NCI-H2029 (cell line): ENCODE results near the gene AFF4.

ENCODE experiments used
- DNase-seq: peaks from one replicate; lab custom pipeline; 2025; lab: John Stamatoyannopoulos, UW

The AFF4 gene

GRCh38 chr5:132853790-132854189, 109.6 kb downstream of the AFF4 start:
- peak; percentile 25 for DNase-seq

DNA sequence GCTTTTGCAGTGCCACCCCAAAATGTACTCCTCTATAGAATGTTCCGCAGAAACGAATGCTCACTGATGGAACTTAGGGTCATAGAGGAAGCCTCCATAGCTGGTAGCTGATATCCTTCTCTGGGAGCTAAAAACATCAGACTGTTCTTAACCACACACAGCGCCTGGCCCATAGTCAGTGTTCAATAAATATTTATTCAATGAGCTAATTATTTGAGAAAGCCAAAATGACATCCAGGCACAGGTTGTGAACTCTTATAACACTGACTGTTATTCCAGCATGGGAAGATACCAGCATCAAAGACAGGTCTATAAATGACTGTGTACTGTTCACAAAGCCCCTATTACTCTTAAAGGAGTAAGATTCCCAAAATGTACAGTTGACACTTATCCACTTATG, 110.1 kb downstream of the AFF4 start:
- DNase-seq = peak; percentile 30

DNA sequence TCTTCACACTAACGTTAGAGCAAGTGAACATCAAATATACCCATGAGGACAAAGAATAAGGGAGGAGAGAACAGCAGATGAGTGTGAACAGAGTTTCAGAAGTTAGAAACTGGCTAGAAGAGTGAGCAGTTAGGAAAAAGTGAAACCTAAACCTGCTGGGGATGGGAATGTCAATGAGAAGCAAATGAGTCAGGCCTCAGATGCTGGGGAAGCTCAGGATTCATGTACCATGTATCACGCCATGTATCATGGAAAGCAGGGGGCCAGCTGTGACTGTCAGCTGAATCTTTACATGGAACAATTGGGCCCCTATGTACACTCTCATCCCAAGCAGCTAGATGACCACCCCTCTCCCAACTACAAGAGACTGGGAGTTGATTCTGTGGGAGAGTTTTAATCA, 113.4 kb downstream of the AFF4 start:
- no peak for DNase-seq

GRCh38 chr5:132849347-132849746, 114.1 kb downstream of the AFF4 start:
- DNase-seq = no peak

DNA sequence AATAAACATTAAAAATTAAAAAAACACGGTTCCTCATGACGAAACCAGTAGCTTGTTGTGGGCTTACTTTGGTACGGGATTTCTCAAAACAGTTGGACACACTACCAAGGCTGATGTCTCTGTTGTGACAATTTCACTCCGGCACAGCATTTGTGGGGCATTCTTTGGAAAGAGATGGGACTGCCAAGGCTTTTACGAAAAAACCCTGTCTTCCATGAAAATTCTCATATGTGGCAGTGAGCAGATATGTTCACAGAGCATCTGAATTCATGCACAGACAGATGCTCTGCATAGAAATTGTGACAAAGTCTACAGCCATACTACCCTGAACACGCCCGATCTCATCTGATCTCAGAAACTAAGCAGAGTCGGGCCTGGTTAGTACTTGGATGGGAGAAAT, 115.2 kb downstream of the AFF4 start:
- no peak for DNase-seq

GRCh38 chr5:132841305-132841704, 122.1 kb downstream of the AFF4 start:
- DNase-seq = no peak

DNA sequence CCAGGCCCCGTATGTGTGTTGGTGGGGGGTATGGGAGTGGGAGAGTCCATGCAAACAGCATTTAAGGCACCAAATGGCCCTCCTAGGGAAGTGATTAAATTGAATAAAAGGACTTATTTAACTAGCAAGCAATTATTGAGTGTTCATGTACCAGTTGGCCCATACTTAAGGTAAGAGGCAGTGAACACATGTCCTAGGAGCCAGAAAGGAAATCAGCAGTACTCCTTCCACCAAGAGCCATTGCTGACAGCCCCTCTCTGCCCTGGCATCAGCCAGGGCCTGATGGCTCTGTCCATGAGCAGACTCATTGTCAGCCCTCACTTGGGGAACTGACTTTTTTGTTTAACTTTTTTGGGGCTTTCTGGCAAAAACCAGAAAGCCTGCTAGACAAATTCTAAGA, 122.5 kb downstream of the AFF4 start:
- no peak for DNase-seq

DNA sequence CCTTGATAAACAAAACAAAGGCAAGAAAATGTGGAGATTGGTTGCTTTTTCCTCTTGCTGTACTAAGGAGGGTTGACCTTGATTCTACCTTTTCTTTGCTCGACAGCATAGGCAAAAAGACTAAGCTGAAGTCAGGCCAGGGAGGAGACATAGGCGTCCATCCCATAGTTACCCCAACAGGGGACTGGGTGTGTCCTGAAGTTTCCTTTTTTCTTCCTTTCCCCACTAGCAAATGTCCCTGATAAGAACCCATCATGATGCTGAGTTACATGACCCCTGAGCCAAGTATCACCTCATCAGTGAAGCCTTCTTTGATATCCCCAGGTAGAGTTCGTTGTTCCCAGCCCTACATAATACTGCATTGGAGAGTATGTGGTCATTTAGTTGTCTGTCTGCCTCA, 123.1 kb downstream of the AFF4 start:
- no peak for DNase-seq

DNA sequence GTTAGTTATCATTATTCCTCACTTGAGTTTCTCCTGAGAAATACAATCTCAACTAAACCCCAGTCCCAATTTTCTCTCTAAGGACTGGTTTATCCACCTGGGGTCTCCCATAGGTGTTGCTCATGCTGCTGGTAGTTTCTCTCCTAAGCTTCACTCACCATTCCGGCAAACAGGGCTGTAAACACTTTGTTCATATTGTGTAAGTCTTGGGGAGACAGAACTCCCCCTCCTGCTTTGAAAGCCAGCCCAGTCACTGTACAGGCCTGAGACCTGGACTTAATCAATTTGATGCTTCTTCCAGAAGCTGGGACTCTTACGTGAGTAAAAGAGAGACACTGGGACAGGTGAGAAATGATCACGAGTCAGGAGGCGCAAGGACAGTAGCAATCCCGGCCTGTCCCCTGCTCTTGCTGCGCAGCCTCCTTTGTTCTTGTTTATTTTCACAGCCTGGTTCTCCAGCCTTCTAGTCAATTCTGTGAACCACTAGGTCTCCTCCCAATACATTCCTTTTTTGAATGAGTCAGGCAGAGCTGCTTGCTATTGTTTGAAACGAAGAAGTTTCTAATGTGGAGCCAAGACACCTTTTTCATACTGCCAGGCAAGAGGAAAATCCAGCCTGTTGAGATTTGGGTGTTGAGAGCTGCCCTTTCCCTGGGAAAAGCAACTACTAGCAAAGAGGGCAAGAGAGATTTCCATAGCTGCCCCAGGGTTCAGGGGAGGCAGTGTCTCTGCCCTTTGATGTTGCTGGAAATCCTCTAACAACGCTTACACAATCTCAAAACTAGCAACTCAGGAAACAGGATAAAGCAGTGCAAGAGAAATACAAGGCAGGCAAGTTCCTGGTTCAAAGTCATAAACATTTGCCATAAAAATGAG, 123.8 kb downstream of the AFF4 start:
- no peak for DNase-seq

GRCh38 chr5:132838516-132839282, 124.7 kb downstream of the AFF4 start:
- DNase-seq = no peak

GRCh38 chr5:132837868-132838267, 125.6 kb downstream of the AFF4 start:
- peak; percentile 20 for DNase-seq

GRCh38 chr5:132836852-132837251, 126.6 kb downstream of the AFF4 start:
- DNase-seq = no peak

- no peak for DNase-seq
These were observed 129.4 kb downstream of the AFF4 start for GRCh38 chr5:132834057-132834456.

DNA sequence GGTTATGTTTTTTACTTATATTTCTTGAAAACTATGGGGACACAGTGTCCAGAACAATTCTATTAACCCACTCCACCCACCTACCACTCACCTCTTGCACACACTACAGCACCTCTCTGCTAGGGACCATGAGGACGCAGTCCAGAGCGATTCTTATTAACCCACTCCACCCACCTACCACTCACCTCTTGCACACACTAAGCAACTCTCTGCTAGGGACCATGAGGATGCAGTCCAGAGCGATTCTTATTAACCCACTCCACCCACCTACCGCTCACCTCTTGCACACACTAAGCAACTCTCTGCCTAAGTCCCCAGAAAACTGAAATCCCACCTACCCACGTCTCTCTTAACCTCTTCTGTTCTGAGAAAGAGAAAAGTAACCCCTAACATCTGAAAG, 130.8 kb downstream of the AFF4 start:
- DNase-seq = no peak

- DNase-seq = no peak
These were observed 132.2 kb downstream of the AFF4 start for GRCh38 chr5:132831095-132831860.

DNA sequence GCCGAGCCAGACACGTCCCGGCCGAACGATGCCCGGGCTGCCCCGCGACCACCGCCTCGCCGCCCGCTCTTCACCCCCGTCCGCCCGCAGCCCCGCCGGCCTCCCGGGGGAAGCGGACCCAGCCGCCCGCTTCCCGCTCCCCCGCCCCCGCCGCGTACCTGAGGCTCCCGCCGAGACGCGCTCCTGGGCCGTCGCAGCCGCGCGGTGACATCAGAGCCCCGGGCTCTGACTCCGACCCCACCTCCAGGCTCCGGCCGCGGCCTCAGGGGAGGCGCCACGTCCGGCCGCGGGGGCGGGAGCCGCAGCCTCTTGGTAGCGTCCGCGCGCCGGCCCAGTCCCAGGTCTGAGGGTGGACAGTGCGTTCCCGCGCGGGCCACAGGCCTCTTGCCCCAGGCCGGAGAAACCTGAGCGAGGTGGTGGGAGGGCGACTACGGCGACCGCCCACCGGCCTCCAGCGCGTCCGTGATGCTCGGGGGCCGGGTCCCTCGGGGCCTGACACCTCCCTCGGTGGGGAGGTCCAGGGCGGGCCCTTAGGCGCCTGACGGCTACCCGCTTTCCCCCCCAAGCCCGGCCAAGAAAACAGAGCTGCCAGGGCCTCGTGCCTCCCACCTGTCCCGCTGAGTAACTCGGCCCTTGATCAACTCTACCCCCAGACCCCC, 132.9 kb downstream of the AFF4 start, which contains the start of gene SHROOM1:
TSS of gene SHROOM1 (minus strand) at position 212 of the 659 bp plus-strand sequence. CDS start 4,507 bp downstream, outside the sequence.
- peak; percentile 43 for DNase-seq

- peak; percentile 48 for DNase-seq
These were observed 133.5 kb downstream of the AFF4 start for GRCh38 chr5:132829742-132830435.

GRCh38 chr5:132828846-132829494, 134.5 kb downstream of the AFF4 start:
- DNase-seq = no peak

GRCh38 chr5:132827943-132828673, 135.3 kb downstream of the AFF4 start:
- DNase-seq = no peak
